A673 (cell line): Measurements from ENCODE around the gene SFRP5. TPM values are rescaled to one million over a fixed set of nuclear protein-coding genes. Genes with fewer than 3 reads are reported as not detected.

Experiments
- BruUV-seq: library from RNA; stranded (reverse); fragments of 400-500 nt; replicated peaks from 2 replicates; lab custom pipeline; 2021; lab: Mats Ljungman, UMichigan
- CTCF ChIA-PET: fragments of 300-600 bp; sonication (Branson Sonifier 250); formaldehyde crosslinking; loops from one replicate; lab custom pipeline; 2022; ENCODE audit warnings: antibody characterized with exemption; lab: Charles Lee
- POLR2A ChIA-PET: fragments of 300-600 bp; sonication (Branson Sonifier 250); formaldehyde crosslinking; loops from one replicate; lab custom pipeline; 2022; ENCODE audit warnings: antibody characterized with exemption; ENCODE audit not compliant: low non-redundant PET; lab: Charles Lee
- DNase-seq: peaks from one replicate; pipeline ENCODE4 v3.0.0-alpha.2; 2015; ENCODE audit warnings: low spot score
- H3K27ac ChIP-seq: fragments of 200-600 bp; sonication (generic); 2 replicates; pipeline ENCODE4 v1.5.1; 2016; ENCODE audit warnings: mixed run types, low read depth, mild to moderate bottlenecking, mixed read lengths, antibody characterized with exemption, low read length; ENCODE audit not compliant: poor library complexity, severe bottlenecking
- H3K27me3 ChIP-seq: fragments of 200-600 bp; sonication (generic); replicated peaks from 2 replicates; pipeline ENCODE4 v1.6.1; 2017; ENCODE audit warnings: mixed run types, low read depth, mild to moderate bottlenecking, mixed read lengths, antibody characterized with exemption, low read length; ENCODE audit not compliant: insufficient read depth, poor library complexity
- H3K36me3 ChIP-seq: fragments of 200-600 bp; sonication (generic); 2 replicates; pipeline ENCODE4 v1.6.1; 2016; ENCODE audit warnings: mixed run types, mild to moderate bottlenecking, mixed read lengths, antibody characterized with exemption, low read length; ENCODE audit not compliant: insufficient read depth, poor library complexity, severe bottlenecking
- H3K4me1 ChIP-seq: fragments of 200-600 bp; sonication (generic); 2 replicates; pipeline ENCODE4 v1.6.1; 2017; ENCODE audit warnings: mixed run types, mild to moderate bottlenecking, mixed read lengths, antibody characterized with exemption, low read length; ENCODE audit not compliant: insufficient read depth, poor library complexity, severe bottlenecking
- H3K4me3 ChIP-seq: fragments of 200-600 bp; sonication (generic); 2 replicates; pipeline ENCODE4 v1.5.1; 2016; ENCODE audit warnings: low read depth, mixed run types, mild to moderate bottlenecking, mixed read lengths, low read length; ENCODE audit not compliant: poor library complexity, severe bottlenecking
- H3K9me3 ChIP-seq: fragments of 200-600 bp; sonication (generic); 2 replicates; pipeline ENCODE4 v1.6.1; 2016; ENCODE audit warnings: mixed run types, low read depth, mild to moderate bottlenecking, mixed read lengths, antibody characterized with exemption, low read length; ENCODE audit not compliant: poor library complexity, severe bottlenecking
- EZH2 ChIP-seq: fragments of 200-600 bp; sonication (generic); IDR thresholded peaks from 2 replicates; pipeline ENCODE4 v1.6.1; 2017; ENCODE audit warnings: borderline replicate concordance, low read depth, mild to moderate bottlenecking, mixed read lengths, antibody characterized with exemption, low read length; ENCODE audit not compliant: poor library complexity, severe bottlenecking
- intact Hi-C: fragments of 100-400 bp; cut with micrococcal nuclease; formaldehyde crosslinking; loops from one replicate; pipeline ENCODE4 v1.10.0; 2022; ENCODE audit not compliant: unreplicated experiment
- total RNA-seq: library from RNA; stranded (reverse); gene quantifications from 2 replicates; pipeline ENCODE4 v1.2.3, GENCODE V29; 2021
- TF ChIP-seq, protein P1 (sequence below): fragments of 300-800, 200-600 bp; sonication (generic); conservative IDR thresholded peaks from 2 replicates; pipeline ENCODE4 v1.5.1; 2017; ENCODE audit warnings: low read depth, mild to moderate bottlenecking, antibody characterized with exemption, low read length, moderate library complexity, mixed read lengths

Gene SFRP5
- total RNA-seq, 1 experiment from 2014 or later: not detected

DNA sequence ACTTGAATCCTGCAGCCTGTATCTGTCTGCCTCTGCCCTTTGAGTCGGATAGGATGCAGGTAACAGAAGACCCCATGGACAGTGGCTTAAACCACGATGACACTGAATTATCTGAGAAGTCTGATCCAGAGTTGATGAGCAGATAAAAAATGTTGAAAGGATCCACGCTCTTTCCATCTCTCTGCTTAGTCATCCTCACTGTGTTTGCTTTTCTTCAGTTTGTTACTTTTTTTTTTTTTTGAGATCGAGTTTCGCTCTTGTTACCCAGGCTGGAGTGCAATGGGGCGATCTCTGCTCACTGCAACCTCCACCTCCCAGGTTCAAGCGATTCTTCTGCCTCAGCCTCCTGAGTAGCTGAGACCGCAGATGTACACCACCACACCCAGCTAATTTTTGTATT lies 40.9 kb upstream of the SFRP5 start:
- ChIA-PET CTCF (no interaction called here), POLR2A (no interaction called here)
- H3K27me3 ChIP-seq: no peaks in the 10 kb centered on the region
- H3K4me3 ChIP-seq: no peak overlapping the region
- no peaks in the 10 kb centered on the region for H3K36me3 ChIP-seq
- no peak for TF ChIP-seq EZH2
- TF ChIP-seq, protein P1, sequence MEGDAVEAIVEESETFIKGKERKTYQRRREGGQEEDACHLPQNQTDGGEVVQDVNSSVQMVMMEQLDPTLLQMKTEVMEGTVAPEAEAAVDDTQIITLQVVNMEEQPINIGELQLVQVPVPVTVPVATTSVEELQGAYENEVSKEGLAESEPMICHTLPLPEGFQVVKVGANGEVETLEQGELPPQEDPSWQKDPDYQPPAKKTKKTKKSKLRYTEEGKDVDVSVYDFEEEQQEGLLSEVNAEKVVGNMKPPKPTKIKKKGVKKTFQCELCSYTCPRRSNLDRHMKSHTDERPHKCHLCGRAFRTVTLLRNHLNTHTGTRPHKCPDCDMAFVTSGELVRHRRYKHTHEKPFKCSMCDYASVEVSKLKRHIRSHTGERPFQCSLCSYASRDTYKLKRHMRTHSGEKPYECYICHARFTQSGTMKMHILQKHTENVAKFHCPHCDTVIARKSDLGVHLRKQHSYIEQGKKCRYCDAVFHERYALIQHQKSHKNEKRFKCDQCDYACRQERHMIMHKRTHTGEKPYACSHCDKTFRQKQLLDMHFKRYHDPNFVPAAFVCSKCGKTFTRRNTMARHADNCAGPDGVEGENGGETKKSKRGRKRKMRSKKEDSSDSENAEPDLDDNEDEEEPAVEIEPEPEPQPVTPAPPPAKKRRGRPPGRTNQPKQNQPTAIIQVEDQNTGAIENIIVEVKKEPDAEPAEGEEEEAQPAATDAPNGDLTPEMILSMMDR: no peak
- BruUV-seq: no TSS peak
- DNase-seq: no peak
- intact Hi-C loops: no loop called here
- no peaks in the 10 kb centered on the region for H3K9me3 ChIP-seq
- peaks cover 7% of the 10 kb centered on the region for H3K4me1 ChIP-seq
- H3K27ac ChIP-seq: no peak overlapping the region

GRCh38 chr10:97811958-97812357 lies 40.2 kb upstream of the SFRP5 start:
- intact Hi-C loops: no loop called here
- POLR2A ChIA-PET: no interaction called here

DNA sequence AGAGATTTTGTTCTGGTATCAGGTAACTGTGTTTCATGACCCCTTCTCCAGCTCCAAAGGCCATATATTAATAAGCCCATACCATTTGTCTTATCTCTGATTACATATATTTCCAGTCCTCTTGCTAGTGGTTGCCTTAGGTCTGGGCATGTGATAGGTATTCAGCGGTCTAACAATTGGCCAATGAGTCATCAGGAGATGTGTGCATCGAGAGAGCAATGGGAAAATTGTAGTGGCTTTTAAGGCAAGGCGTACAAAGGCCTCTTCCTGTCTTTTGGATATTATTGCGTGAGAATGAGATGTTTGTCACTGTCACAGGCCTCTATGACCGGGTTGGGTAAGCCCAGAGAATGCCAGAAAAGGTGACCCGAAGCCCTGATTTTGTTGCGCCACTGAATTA lies 38.6 kb upstream of the SFRP5 start:
- ChIA-PET POLR2A (no interaction called here), CTCF (no interaction called here)
- Histone ChIP-seq H3K4me3 (no peak overlapping the region), H3K27me3 (no peaks in the 10 kb centered on the region), H3K36me3 (no peaks in the 10 kb centered on the region), H3K27ac (no peak overlapping the region), H3K4me1 (peaks cover 7% of the 10 kb centered on the region), H3K9me3 (no peaks in the 10 kb centered on the region)
- intact Hi-C loops: no loop called here
- TF ChIP-seq EZH2: no peak
- TF ChIP-seq, protein P1: no peak
- DNase-seq: peak; percentile 11
- no TSS peak for BruUV-seq

More at GRCh38 chr10:97811958-97812357, 40.2 kb upstream of the SFRP5 start:
- Histone ChIP-seq H3K36me3 (no peaks in the 10 kb centered on the region), H3K4me3 (no peak overlapping the region), H3K4me1 (peaks cover 7% of the 10 kb centered on the region), H3K27me3 (no peaks in the 10 kb centered on the region), H3K9me3 (no peaks in the 10 kb centered on the region), H3K27ac (no peak overlapping the region)
- CTCF ChIA-PET: no interaction called here
- TF ChIP-seq, protein P1: no peak
- TF ChIP-seq EZH2: no peak
- BruUV-seq: no TSS peak
- DNase-seq: peak; percentile 36
